ENCODE data around the gene TCF7L2. TPM values are rescaled to one million over a fixed set of nuclear protein-coding genes. Genes with fewer than 3 reads are reported as not detected.
"Not testable (repeated sequence)": the region's sequence is repeated elsewhere in the genome, so short reads cannot be mapped to it uniquely, and the experiment has no call there.

Gene TCF7L2
- total RNA-seq, 1 donor from 2014 or later: 36.8 TPM

DNA sequence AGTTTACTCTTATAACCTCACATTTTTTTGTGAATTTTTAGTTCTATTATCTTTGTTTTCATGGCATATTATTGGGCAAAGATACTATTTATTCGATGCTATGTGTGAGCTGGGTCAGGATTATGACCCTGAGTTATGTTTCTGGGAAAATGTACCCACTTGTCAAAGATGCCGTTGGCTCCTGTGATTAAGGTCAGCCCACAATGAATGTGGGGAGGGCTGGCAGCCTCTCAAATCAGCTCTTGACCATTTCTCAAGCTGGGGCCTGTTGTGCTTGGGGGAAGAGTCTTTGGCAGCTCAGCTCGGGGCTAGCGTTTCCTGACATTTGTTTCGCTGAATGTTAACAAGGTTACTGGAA, 97.5 kb downstream of the TCF7L2 start:
- DNase-seq: no peak

GRCh38 chr10:113047963-113048781, 98.1 kb downstream of the TCF7L2 start:
- DNase-seq: no peak

DNA sequence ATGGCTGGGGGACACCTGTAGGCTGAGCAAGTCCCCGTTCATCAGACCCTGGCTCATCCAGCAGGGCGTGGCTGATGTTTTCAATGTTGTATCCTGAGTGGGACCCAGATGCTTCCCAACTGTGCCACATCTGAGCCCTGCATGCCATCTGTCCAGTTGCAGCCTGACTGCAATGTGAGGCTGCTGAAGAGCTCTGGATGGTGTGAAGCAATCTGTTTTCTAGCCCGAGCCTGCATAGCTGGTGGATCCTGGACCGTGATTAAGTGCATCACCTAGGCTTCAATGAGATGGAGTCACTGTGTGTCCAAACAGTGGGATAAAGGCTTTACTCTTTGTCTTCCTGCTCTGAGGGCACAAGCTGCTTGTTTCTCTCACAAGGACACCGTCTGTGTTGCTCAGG, 99.8 kb downstream of the TCF7L2 start:
- DNase-seq: no peak

DNA sequence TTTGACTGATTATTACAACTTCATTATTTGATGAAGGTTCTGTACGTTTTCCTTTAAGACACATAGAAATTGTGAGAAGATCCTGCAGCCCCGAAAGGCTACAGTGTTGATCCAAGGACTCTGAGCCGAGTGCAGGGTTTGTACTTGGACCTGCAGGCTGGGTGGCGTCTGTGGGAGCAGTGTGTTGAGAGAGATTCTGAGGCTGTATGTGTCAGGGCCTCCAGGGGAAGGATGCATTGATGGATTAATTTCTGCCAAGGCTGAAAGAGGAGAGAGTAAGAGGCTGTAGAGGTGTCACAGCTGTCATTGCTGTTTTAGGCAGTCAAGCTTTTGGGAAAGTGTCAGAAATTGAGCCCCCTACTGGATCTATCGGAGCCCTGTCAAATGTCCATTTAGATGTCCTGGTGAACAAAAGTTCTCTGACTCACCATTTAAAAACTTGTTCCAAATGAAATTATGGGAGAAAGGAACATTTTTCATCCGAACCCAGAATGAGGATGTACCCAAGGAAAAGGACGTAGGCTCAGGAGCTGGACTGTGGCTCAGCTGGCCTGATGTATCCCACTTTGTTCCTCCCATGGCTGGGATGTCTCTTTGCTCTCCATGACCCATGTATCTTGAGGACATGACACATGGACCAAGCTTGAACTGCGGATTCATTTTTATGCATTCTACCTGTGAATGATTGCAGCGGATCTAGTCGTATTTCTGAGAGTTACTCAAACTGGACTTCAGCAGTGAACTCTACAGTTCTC, 102.2 kb downstream of the TCF7L2 start:
- DNase-seq: no peak

DNA sequence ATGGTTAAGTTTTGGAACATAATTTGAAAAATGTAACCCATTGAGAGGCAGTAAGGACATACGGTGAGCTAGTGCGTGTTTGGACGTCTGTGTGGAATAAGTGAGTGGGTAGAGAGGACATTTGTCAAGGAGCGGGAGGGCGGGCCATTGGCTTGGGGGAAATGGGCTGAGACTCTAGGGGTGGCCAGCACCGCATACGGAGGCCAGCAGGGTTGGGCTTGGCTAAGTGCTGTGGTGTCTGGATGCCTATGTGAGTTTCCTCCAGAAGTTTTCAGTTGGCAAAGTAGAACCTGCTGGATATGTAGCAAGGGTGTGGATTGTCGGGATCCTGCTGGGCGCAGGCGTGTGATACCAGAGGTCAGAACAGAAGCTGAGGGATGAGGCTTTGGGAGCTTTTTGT, 103.0 kb downstream of the TCF7L2 start:
- no peak for DNase-seq

DNA sequence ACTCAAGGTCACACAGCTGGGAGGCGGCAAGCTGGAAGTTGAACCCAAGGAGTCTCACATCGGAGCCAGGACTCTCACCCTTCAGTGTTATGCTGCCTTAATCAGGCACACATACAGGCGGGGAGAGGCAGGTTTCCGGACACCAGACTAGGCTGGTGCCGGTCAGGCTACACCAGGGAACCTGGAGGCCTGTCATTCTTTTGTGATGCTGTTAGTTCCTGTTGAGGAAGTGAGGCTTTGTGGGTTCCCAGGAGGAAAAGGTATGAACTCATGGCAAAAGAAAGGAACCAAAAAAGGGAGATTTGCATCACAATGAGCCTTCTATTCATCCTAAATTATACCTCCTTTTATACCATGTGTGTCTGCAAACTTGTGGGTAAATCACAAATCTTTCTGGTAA, 103.8 kb downstream of the TCF7L2 start:
- no peak for DNase-seq

- DNase-seq: no peak
Measured at GRCh38 chr10:113055458-113055857, 105.4 kb downstream of the TCF7L2 start.

GRCh38 chr10:113056030-113056429, 106.0 kb downstream of the TCF7L2 start:
- no peak for DNase-seq

- DNase-seq: peak; percentile 39
Measured at GRCh38 chr10:113056441-113057021, 106.5 kb downstream of the TCF7L2 start.

DNA sequence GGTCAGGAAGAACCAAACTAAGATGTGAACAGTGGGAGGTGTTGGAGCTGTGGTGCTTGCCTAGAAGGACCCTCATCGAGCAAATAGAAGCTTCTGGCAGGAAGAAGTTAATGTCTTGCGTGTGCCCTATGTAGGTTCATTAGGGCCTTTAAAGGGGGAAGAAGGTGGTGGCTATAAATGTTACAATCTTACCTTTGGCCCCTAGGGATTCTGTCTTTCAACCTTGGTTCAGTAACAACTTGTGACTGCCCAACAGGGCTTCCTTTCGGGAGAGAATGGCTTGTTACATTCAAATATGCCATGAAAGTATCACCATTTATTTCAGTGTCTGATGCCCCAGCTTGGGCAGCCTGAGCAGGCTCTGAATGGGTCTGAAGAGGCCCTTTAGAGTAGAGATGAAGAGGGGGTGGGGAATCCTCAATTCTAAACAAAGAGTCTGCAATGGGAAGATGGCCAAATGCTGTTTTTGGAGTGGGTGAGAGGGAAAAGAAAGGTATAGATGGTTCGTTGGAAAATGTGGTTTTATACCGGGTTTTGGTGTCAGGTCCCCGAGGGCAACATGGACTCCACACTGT, 108.0 kb downstream of the TCF7L2 start:
- no peak for DNase-seq

- DNase-seq: peak; percentile 72
Measured at GRCh38 chr10:113058523-113059370, 108.7 kb downstream of the TCF7L2 start.

- DNase-seq: peak; percentile 65
Measured at GRCh38 chr10:113059371-113059780, 109.3 kb downstream of the TCF7L2 start.

DNA sequence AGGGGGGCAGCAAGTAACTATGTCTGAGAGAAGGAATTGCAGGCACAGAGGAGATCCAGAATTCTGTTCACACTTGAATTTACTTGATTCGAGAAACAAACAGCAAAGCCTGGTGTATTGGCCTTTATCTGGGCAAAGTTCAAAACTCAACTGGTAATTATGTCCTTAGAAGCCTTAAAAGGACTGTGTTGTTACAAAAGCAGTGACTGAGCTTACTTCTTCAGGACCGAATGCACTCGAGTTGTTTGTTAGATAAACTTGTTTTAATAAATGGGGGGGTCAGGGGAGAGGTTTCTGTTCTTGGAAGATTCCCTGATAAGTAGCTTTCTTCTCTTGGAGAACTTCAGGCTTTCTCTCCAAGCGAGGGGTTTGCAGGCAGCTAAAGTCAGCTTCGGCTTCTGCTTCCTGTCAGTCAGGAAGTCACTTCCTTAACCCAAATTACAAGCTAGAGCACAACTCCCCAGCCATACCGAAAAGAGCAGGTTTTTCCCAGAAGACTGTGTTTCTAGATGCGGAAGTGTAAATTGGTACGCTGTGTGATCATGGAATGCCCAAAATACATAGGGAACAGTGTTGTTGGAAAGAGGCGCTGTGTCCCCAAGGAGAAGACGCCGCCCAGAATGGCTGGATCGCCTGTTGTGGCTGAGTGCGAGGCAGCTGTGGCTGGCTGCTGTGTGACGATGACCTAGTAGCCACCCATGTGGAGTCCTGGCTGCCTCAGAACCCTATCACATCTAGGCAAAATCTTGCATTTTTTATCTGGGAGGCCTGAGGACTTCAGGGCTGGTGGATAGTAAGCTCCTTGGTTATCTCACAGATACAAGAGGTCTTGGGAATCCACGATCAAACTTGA, 110.4 kb downstream of the TCF7L2 start:
- DNase-seq: peak; percentile 60

- DNase-seq: no peak
Measured at GRCh38 chr10:113061054-113061430, 111.0 kb downstream of the TCF7L2 start.

DNA sequence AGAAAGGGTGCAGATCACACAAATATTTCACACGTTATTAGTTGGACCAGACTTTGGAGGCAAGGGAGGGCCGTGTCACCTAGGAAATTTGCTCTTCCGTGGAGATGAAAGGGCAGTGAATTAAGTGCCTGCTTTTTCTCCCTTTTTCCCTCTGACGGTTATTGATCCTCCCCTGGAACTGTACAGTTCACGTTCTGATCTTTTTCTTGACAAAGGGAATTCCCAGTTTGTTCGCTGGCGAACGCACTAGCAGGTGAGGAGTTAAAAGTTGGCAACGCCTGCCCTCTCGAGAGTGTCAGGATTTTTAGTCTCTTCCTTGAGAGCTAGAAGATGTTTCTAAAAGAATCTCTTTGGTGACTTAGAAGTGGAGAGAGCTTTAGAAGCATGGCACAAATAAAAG, 111.5 kb downstream of the TCF7L2 start:
- DNase-seq: no peak

DNA sequence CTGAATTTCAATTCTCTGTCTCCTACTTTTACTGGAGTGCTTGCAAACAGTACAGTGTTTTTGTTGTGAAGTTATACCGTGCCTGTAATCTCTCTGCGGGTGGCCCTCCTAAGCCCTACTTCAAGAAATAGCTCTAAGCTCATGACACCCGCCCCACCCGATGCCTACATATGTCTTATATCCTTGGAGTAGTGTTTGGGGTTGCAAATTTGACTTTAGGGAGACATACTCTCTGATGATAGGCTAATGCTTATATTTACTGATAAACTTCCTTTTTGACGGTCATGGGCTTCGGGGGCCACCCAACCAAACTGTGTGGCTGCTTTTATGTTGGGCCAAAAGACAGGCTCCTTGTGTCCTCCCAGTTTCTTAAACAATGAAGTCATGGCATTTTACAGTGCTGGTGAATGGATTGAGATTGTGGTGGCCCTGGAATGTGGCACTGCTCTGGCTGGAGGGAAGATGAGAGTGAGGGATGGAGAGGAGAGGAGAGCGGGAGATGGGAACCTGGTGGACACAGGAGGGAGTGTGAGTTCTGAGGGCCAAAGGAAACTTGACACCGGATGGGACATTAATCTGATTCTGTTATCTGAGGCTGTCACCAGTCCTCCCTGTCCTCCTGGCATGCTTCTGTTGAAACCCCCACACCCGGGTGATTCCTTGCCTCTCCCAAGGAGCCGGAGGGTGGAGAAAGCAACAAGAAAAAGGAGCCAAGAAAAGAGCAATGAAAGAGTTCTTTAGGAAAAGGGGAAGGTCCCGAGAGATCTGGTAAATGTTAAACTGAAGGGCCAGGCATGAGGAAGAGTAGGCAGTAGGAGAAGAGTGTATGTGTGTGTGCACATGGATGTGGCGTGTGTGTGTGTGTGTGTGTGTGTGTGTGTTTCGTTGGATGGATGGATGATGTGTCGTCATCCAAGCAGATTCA, 113.3 kb downstream of the TCF7L2 start:
- DNase-seq: no peak

DNA sequence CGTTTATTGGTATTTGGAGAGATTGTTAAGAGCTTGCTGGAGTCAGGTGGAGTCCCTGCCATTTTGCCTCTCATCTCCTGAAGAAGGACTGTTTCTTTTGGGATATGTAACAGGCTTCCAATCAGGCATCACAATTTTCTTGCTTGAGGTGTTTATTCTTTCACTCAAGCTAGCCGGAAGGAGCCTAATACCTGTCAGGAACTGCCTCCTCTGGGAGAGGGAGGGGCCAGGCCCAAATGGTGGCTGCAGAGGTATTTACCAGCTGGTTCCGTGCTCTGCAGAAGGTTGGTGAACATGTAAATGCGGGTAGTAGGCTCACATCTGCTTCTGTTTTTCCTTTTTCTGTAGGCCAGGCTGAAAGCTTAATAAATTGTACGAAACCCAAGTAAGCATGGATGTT, 114.0 kb downstream of the TCF7L2 start:
- DNase-seq: no peak

DNA sequence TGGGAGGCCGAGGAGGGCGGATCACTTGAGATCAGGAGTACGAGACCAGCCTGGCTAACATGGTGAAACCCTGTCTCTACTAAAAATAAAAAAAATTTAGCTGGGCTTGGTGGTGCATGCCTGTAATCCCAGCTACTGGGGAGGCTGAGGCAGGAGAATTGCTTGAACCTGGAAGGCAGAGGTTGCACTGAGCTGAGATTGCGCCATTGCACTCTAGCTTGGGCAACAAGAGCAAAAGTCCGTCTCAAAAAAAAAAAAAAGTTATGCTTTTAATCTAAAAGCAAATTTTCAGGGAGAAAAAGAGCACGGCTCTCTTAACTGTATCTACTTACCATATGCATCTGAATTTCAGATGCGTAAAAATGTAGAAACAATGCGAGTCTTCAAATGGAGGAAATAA, 116.1 kb downstream of the TCF7L2 start:
- DNase-seq: not testable (repeated sequence)

DNA sequence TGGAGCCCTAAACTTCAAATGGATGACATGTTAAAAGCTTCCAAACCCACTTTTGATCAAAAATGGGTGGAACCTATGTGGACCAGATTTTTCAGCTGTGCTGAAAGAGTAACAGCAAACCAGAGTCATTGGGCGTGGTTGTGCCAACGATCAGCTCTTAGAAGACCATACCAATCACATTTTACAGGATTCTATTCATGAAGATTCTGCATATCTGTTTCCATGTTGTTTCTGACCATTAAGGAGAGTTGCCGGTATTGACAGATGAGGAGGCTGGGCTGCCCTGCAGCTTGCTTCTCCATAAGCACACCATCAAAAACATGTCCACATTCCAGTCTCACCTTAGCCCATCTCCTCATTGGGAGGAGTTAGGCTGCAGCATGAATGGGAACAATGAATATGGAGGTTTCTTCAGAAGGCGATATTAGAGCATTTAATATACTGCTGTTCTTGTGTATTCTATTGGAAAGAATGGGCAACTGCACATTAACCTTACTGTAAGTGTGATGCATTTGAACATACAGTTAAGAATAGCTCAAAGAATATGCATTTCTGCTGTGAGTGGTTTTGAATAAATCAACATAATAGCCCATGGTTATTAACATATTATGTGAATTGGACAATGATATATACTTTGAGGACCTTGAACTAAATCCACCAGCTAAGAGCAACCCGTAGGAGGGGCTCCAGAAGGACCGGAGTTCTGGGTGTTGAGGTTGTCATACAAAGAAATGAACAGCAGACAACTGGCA, 116.7 kb downstream of the TCF7L2 start:
- no peak for DNase-seq
